Body of pancreas (tissue), 4 donors: ENCODE measurements around the gene TMEM217. TPM values are rescaled to one million over a fixed set of nuclear protein-coding genes. Genes with fewer than 3 reads are reported as not detected.
A peak's percentile ranks its signal among the peaks of the same experiment; 100 is the strongest.
"Not testable (repeated sequence)": the region's sequence is repeated elsewhere in the genome, so short reads cannot be mapped to it uniquely, and the experiment has no call there.

Experiments
- ATAC-seq: fragments of 150-250 bp; one replicate; pipeline ENCODE4 v1.9.1; 2016
- DNase-seq, 4 donors: peaks; one replicate each; pipeline ENCODE4 v3.0.0-alpha.2; 2019
- H3K27ac ChIP-seq, 4 donors: fragments of 200-600 bp; sonication (generic); 1 replicate in 3 of 4; 2 replicates in 1 of 4; pipeline versions ENCODE4 v1.5.1 to v1.6.1; 2016 to 2019; ENCODE audit warnings: mild to moderate bottlenecking in 1 of 4, mixed read lengths in 1 of 4, moderate library complexity in 1 of 4
- H3K27me3 ChIP-seq, 2 donors: fragments of 200-600 bp; sonication (generic); one replicate each; pipeline ENCODE4 v1.6.0; 2016; ENCODE audit warnings: mild to moderate bottlenecking in 1 of 2
- H3K36me3 ChIP-seq, 2 donors: fragments of 200-600 bp; sonication (generic); replicated peaks in 1 of 2; 2 replicates each; pipeline ENCODE4 v1.5.1; 2016; ENCODE audit warnings: low read depth in 2 of 2; ENCODE audit not compliant: insufficient read depth in 1 of 2
- H3K4me1 ChIP-seq: fragments of 200-600 bp; sonication (generic); one replicate; pipeline ENCODE4 v1.6.0; 2016
- H3K4me3 ChIP-seq, 2 donors: fragments of 200-600 bp; sonication (generic); 1 replicate in 1 of 2; 2 replicates in 1 of 2; pipeline ENCODE4 v1.5.1; 2016 to 2019
- H3K9me3 ChIP-seq, 3 donors: fragments of 200-600 bp; sonication (generic); 1 replicate in 2 of 3; 2 replicates in 1 of 3; pipeline ENCODE4 v1.5.1; 2016
- POLR2A ChIP-seq, 3 donors: fragments of 450-650 bp; IDR thresholded peaks; one replicate each; pipeline ENCODE4 v1.6.1; 2016; ENCODE audit warnings: antibody characterized with exemption in 3 of 3, mild to moderate bottlenecking in 2 of 3
- WGBS, 2 donors: methylation state at CpG; one replicate each; pipeline ENCODE4 v1.1.5; 2017; 5-methylcytosine and 5-hydroxymethylcytosine counted together
- intact Hi-C: fragments of 100-400 bp; cut with DNase I; formaldehyde crosslinking; loops from one replicate; pipeline ENCODE4 v1.15.1; 2023
- total RNA-seq, 2 donors: library from RNA; depleted of rRNA; stranded (reverse); fragments of >200 nt; gene quantifications; one replicate each; pipeline ENCODE4 v1.1.0, GENCODE V29; 2016
- TF ChIP-seq, protein P1 (sequence below), 7 experiments: fragments of 450-650 bp in 4 of 7; fragments of 200-600 bp in 3 of 7; sonication (generic) in 3 of 7; IDR thresholded peaks; one replicate each; pipeline ENCODE4 v1.5.1; 2016 to 2019; ENCODE audit warnings: antibody characterized with exemption in 7 of 7

The TMEM217 gene
- total RNA-seq, 2 donors from 2014 or later: not detected

DNA sequence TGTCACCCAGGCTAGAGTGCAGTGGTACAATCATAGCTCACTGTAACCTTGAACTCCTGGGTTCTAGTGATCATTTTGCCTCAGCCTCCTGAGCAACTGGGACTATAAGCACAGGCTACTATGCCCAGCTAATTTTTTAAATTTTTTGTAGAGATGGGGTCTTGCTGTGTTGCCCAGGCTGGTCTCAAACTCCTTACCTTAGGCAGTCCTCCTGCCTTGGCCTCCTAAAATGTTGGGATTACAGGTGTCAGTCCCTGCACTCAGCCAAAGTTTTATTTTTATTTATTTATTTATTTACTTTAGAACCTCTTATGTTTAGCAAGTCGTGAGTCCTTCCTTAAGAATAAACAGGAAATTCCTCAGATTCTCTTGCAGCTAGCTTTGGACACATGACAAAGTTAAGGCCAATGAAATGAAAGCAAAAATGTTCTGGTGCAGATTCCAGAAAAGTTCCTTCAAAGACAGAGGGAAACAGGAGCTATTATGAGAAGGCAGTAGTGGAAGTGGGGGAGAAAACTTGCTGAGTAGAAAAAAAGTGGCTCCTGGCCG, 68.9 kb downstream of the TMEM217 start:
- no peaks in the 10 kb centered on the region for H3K27me3 ChIP-seq
- TF ChIP-seq, protein P1, sequence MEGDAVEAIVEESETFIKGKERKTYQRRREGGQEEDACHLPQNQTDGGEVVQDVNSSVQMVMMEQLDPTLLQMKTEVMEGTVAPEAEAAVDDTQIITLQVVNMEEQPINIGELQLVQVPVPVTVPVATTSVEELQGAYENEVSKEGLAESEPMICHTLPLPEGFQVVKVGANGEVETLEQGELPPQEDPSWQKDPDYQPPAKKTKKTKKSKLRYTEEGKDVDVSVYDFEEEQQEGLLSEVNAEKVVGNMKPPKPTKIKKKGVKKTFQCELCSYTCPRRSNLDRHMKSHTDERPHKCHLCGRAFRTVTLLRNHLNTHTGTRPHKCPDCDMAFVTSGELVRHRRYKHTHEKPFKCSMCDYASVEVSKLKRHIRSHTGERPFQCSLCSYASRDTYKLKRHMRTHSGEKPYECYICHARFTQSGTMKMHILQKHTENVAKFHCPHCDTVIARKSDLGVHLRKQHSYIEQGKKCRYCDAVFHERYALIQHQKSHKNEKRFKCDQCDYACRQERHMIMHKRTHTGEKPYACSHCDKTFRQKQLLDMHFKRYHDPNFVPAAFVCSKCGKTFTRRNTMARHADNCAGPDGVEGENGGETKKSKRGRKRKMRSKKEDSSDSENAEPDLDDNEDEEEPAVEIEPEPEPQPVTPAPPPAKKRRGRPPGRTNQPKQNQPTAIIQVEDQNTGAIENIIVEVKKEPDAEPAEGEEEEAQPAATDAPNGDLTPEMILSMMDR (IDR thresholded peaks at IDR 0.05): no peak
- TF ChIP-seq POLR2A (IDR thresholded peaks at IDR 0.05): no peak
- intact Hi-C loops: no loop called here
- H3K4me3 ChIP-seq: no peak overlapping the region
- DNase-seq (no peak), ATAC-seq (no peak)
- H3K36me3 ChIP-seq: no peaks in the 10 kb centered on the region
- H3K9me3 ChIP-seq: no peaks in the 10 kb centered on the region
- H3K27ac ChIP-seq: no peak overlapping the region
- H3K4me1 ChIP-seq: no peaks in the 10 kb centered on the region
- 68 to 80% methylated on average over 2 of the region's 2 CpGs for WGBS, 2 donors

DNA sequence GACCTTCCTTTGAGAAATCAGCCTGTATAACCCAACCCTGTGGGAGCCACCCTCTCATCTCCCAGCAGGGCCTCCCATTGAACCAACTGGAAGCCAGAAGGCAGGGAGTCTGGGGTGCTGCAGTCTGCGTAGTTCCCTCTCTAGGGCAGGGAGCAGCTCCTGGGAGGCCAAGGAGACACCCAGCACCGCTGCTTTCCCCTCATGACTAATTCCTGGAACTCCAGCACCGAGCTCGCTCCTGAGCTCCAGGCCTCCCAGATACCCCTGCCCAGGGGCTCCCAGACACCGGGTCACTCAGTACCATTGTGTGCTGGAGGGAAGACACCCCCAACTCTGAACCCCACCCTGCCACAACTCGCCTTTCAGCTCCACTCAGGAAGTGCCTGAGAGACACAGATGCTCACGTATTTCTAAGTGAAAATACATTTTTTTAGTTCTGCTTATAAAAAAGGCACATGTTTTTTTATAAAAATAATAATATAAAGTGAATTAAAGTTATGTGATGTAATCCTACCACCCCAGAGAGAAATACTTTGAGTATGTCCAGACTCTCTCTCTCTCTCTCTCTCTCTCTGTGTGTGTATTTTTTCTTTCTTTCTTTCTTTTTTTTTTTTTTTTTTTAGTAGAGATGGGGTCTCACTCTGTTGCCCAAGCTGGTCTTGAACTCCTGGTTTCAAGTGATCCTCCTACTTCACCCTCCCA, 70.5 kb downstream of the TMEM217 start:
- H3K27ac ChIP-seq: peak overlapping the region in 1 of 4 donors; percentile 25
- H3K36me3 ChIP-seq: no peaks in the 10 kb centered on the region
- TF ChIP-seq POLR2A (IDR thresholded peaks at IDR 0.05): no peak
- TF ChIP-seq, protein P1 (IDR thresholded peaks at IDR 0.05): no peak
- 63 to 84% methylated on average over 5 to 7 of the region's 7 CpGs for WGBS, 2 donors
- DNase-seq: no peak
- intact Hi-C loops: no loop called here
- no peaks in the 10 kb centered on the region for H3K27me3 ChIP-seq
- no peak overlapping the region for H3K4me3 ChIP-seq
- ATAC-seq: no peak
- H3K4me1 ChIP-seq: peaks cover 4% of the 10 kb centered on the region
- H3K9me3 ChIP-seq: no peaks in the 10 kb centered on the region

DNA sequence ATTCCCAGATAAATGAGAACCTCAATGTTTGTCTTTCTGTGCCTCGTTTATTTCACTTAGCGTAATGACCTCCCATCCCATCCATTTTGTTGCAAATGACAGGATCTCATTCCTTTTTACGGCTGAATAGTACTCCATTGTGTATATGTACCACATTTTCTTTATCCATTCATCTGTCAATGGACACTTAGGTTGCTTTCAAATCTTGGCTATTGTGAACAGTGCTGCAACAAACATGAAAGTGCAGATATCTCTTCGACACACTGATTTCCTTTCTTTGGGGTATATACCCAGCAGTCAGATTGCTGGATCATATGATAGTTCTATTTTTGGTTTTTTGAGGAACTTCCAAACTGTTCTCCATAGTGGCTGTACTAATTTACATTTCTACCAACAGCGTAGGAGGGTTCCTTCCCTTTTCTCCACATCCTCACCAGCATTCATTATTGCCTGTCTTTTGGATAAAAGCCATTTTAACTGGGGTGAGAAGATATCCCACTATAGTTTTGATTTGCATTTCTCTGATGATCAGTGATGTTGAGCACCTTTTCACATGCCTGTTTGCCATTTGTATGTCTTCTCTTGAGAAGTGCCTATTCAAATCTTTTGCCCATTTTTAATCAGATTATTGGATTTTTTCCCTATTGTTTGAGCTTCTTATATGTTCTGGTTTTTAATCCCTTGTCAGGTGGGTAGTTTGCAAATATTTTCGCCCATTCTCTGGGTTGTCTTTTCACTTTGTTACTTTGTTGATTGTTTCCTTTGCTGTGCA, 71.8 kb downstream of the TMEM217 start:
- H3K4me1 ChIP-seq, DNase-seq, H3K27me3 ChIP-seq, H3K36me3 ChIP-seq, H3K4me3 ChIP-seq, H3K9me3 ChIP-seq, ATAC-seq, intact Hi-C loops, H3K27ac ChIP-seq: not testable (repeated sequence)
- 75 to 79% methylated on average over 6 of the region's 6 CpGs for WGBS, 2 donors

DNA sequence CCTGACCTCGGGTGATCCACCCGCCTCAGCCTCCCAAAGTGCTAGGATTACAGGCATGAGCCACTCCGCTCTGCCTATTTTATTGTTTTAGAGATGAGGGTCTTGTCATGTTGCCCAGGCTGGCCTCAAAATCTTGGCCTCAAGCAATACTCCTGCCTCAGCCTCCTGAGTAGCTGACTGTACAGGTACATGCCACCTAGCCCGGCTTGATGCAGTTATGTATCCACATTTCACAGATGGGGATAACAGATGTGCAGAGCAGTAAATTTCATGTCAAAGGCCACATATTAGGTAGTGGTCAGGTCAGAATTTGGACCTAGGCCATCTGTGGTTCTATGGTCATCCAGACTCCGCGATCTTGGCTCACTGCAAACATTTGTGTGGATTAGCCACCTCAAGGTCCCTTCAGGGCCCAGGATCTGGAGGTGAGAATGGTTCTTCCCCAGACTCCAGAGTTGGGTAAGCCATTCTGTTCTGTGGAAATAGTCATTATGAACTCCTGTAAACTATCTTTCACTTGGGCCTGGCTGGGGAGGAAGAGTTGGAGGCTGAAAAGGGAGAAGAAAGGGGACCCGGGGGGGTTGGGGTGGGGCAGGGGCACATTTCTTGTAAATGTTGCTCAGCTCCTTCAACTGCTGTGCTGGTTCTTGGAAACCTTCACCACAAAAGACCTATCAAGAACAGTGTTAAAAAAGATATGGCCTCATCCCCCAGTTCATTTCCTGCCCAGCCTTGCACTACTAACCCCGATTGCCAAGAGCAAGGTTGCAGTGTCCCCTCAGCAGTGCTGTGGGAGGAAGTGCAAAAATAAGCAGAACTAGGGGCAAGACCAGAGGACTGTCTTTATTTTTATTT, 75.0 kb downstream of the TMEM217 start:
- DNase-seq (peak in 2 of 4 donors; percentile 9 to 71), ATAC-seq (no peak)
- intact Hi-C loops: no loop called here
- Histone ChIP-seq H3K36me3 (no peaks in the 10 kb centered on the region), H3K4me1 (peaks cover 4% of the 10 kb centered on the region), H3K27ac (peak overlapping the region in 2 of 4 donors; percentile 17 to 43), H3K9me3 (no peaks in the 10 kb centered on the region), H3K4me3 (no peak overlapping the region), H3K27me3 (no peaks in the 10 kb centered on the region)
- 67 to 71% methylated on average over 8 of the region's 8 CpGs for WGBS, 2 donors
- TF ChIP-seq, protein P1 (IDR thresholded peaks at IDR 0.05): no peak
- TF ChIP-seq POLR2A (IDR thresholded peaks at IDR 0.05): no peak

DNA sequence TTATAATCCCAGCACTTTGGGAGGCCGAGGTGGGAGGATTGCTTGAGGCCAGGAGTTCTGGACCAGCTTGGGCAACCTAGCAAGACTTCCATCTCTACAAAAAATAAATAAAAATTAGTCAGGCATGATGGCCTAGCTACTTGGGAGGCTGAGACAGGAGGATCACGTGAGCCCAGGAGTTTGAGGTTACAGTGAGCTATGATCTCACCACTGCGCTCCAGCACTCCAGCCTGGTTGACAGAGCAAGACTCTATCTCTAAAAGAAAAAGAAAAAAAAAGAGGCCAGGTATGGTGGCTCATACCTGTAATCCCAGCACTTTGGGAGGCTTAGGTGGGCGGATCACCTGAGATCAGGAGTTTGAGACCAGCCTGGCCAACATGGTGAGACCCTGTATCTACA, 77.3 kb downstream of the TMEM217 start:
- ATAC-seq, H3K27me3 ChIP-seq, intact Hi-C loops, H3K4me1 ChIP-seq, H3K36me3 ChIP-seq, H3K9me3 ChIP-seq, H3K4me3 ChIP-seq, DNase-seq, H3K27ac ChIP-seq: not testable (repeated sequence)
- 89 to 96% methylated on average over 4 of the region's 4 CpGs for WGBS, 2 donors
